ENCODE data around the gene TRPC6.
A peak's percentile ranks its signal among the peaks of the same experiment; 100 is the strongest.
"Not testable (repeated sequence)": the region's sequence is repeated elsewhere in the genome, so short reads cannot be mapped to it uniquely, and the experiment has no call there.

TRPC6 gene

GRCh38 chr11:101466352-101466751 is 117.5 kb downstream of the TRPC6 start:
- Histone ChIP-seq H3K27me3 (replicated peaks) (no peaks in the 10 kb centered on the region), H3K4me3 (ENCODE audit: low read depth, low read length) (no peak overlapping the region), H3K36me3 (replicated peaks) (no peaks in the 10 kb centered on the region), H3K27ac (no peak overlapping the region)
- in situ Hi-C loops (cut with HindIII; ENCODE audit: low pct_ligation_motif_present, low sequenced_read_pairs), result no loop called here
- no peak for DNase-seq
- no peak for TF ChIP-seq CTCF (IDR thresholded peaks at IDR 0.05; ENCODE audit: low read depth, low read length, missing control alignments)

GRCh38 chr11:101464388-101464787 is 119.4 kb downstream of the TRPC6 start:
- DNase-seq; H3K27me3 ChIP-seq (replicated peaks); in situ Hi-C loops (cut with HindIII; ENCODE audit: low pct_ligation_motif_present, low sequenced_read_pairs); H3K27ac ChIP-seq; H3K36me3 ChIP-seq (replicated peaks); H3K4me3 ChIP-seq (ENCODE audit: low read depth, low read length): not testable (repeated sequence)

GRCh38 chr11:101459020-101459419 is 124.8 kb downstream of the TRPC6 start:
- no peak for TF ChIP-seq CTCF (IDR thresholded peaks at IDR 0.05; ENCODE audit: low read depth, low read length, missing control alignments)
- DNase-seq, result no peak
- Histone ChIP-seq H3K36me3 (replicated peaks) (no peaks in the 10 kb centered on the region), H3K27ac (no peak overlapping the region), H3K4me3 (ENCODE audit: low read depth, low read length) (no peak overlapping the region), H3K27me3 (replicated peaks) (no peaks in the 10 kb centered on the region)
- in situ Hi-C loops (cut with HindIII; ENCODE audit: low pct_ligation_motif_present, low sequenced_read_pairs), result no loop called here

GRCh38 chr11:101458161-101458560 is 125.6 kb downstream of the TRPC6 start:
- Histone ChIP-seq H3K27ac (no peak overlapping the region), H3K27me3 (replicated peaks) (no peaks in the 10 kb centered on the region), H3K36me3 (replicated peaks) (no peaks in the 10 kb centered on the region), H3K4me3 (ENCODE audit: low read depth, low read length) (no peak overlapping the region)
- no peak for DNase-seq
- in situ Hi-C loops (cut with HindIII; ENCODE audit: low pct_ligation_motif_present, low sequenced_read_pairs), result no loop called here
- no peak for TF ChIP-seq CTCF (IDR thresholded peaks at IDR 0.05; ENCODE audit: low read depth, low read length, missing control alignments)

GRCh38 chr11:101456812-101457211 is 127.0 kb downstream of the TRPC6 start:
- TF ChIP-seq CTCF (IDR thresholded peaks at IDR 0.05; ENCODE audit: low read depth, low read length, missing control alignments), result peak; percentile 6
- in situ Hi-C loops (cut with HindIII; ENCODE audit: low pct_ligation_motif_present, low sequenced_read_pairs), result no loop called here

GRCh38 chr11:101453682-101454081 is 130.1 kb downstream of the TRPC6 start:
- Histone ChIP-seq H3K27me3 (replicated peaks) (no peaks in the 10 kb centered on the region), H3K27ac (no peak overlapping the region), H3K4me3 (ENCODE audit: low read depth, low read length) (no peak overlapping the region), H3K36me3 (replicated peaks) (no peaks in the 10 kb centered on the region)
- peak; percentile 13 for DNase-seq
- in situ Hi-C loops (cut with HindIII; ENCODE audit: low pct_ligation_motif_present, low sequenced_read_pairs), result no loop called here
- no peak for TF ChIP-seq CTCF (IDR thresholded peaks at IDR 0.05; ENCODE audit: low read depth, low read length, missing control alignments)

More at GRCh38 chr11:101456812-101457211, 127.0 kb downstream of the TRPC6 start:
- H3K4me3 ChIP-seq (ENCODE audit: low read depth, low read length), result no peak overlapping the region
- no peak for DNase-seq
- no peak overlapping the region for H3K27ac ChIP-seq
- no peaks in the 10 kb centered on the region for H3K27me3 ChIP-seq (replicated peaks)
- no peaks in the 10 kb centered on the region for H3K36me3 ChIP-seq (replicated peaks)
